Effector memory CD4-positive, alpha-beta T cell (primary cell): ENCODE results near the gene PASD1.

ENCODE experiments used
- DNase-seq, 3 donors: peaks; one replicate each; pipeline ENCODE4 v3.0.0-alpha.2; 2020
- H3K27ac ChIP-seq: 2 replicates; pipeline ENCODE4 v1.7.0; 2013; ENCODE audit warnings: mild to moderate bottlenecking, low read length, moderate library complexity; ENCODE audit not compliant: insufficient read depth, poor library complexity, severe bottlenecking
- H3K27me3 ChIP-seq: replicated peaks from 2 replicates; pipeline ENCODE4 v1.7.0; 2013; ENCODE audit warnings: mild to moderate bottlenecking, low read length; ENCODE audit not compliant: insufficient read depth, control insufficient read depth, poor library complexity, severe bottlenecking
- H3K36me3 ChIP-seq: 2 replicates; pipeline ENCODE4 v1.7.0; 2013; ENCODE audit warnings: mild to moderate bottlenecking, low read length, moderate library complexity; ENCODE audit not compliant: control insufficient read depth, insufficient read depth
- H3K4me1 ChIP-seq: 2 replicates; pipeline ENCODE4 v1.7.0; 2013; ENCODE audit warnings: low read length, mild to moderate bottlenecking; ENCODE audit not compliant: control insufficient read depth, insufficient read depth, poor library complexity, severe bottlenecking
- H3K4me3 ChIP-seq: 2 replicates; pipeline ENCODE4 v1.7.0; 2013; ENCODE audit warnings: low read length, low read depth, mild to moderate bottlenecking; ENCODE audit not compliant: insufficient read depth, poor library complexity, severe bottlenecking
- H3K9me3 ChIP-seq: 2 replicates; pipeline ENCODE4 v1.7.0; 2013; ENCODE audit warnings: mild to moderate bottlenecking, low read length, moderate library complexity; ENCODE audit not compliant: control insufficient read depth
- total RNA-seq, 3 donors: gene quantifications; one replicate each; lab custom pipeline; 2026; lab: John Stamatoyannopoulos, UW

Gene PASD1, protein sequence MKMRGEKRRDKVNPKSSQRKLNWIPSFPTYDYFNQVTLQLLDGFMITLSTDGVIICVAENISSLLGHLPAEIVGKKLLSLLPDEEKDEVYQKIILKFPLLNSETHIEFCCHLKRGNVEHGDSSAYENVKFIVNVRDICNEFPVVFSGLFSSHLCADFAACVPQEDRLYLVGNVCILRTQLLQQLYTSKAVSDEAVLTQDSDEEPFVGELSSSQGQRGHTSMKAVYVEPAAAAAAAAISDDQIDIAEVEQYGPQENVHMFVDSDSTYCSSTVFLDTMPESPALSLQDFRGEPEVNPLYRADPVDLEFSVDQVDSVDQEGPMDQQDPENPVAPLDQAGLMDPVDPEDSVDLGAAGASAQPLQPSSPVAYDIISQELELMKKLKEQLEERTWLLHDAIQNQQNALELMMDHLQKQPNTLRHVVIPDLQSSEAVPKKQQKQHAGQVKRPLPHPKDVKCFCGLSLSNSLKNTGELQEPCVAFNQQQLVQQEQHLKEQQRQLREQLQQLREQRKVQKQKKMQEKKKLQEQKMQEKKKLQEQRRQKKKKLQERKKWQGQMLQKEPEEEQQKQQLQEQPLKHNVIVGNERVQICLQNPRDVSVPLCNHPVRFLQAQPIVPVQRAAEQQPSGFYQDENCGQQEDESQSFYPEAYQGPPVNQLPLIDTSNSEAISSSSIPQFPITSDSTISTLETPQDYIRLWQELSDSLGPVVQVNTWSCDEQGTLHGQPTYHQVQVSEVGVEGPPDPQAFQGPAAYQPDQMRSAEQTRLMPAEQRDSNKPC
- total RNA-seq = 0 reads per million in 3 donors

DNA sequence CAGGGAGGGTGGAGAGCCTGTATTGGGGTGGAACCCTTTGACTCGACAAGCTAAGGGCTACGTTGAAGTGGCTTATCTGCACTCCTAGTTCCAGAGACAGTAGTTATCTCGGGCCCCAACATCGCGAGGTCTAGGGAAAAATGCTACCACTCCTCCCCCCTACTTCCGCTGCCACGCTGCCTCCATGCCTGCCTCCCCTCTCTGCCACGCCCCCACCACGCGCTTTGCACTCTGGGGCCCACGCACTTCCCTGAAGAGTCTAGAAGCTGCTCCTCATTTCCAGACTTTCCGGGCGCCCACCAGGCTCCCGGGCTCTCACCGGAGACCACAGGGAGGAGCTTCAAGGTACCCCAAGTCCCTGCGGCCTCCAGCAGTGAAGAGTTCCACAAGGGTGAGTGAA lies at the start of gene PASD1:
Gene PASD1, plus strand, starts transcription at position 227 of the 400 bp plus-strand sequence. CDS start 37,879 bp downstream, outside the sequence.
- Histone ChIP-seq H3K4me1 (no peaks in the 10 kb centered on the region), H3K27me3 (no peaks in the 10 kb centered on the region), H3K9me3 (no peaks in the 10 kb centered on the region), H3K36me3 (no peaks in the 10 kb centered on the region), H3K4me3 (no peak within 1 kb of the TSS), H3K27ac (no peak within 1 kb of the TSS)
- DNase-seq = no peak

- Histone ChIP-seq H3K36me3 (no peaks in the 10 kb centered on the region), H3K27ac (no peak overlapping the region), H3K4me1 (no peaks in the 10 kb centered on the region), H3K27me3 (no peaks in the 10 kb centered on the region), H3K9me3 (no peaks in the 10 kb centered on the region), H3K4me3 (no peak overlapping the region)
- DNase-seq = no peak
These were observed 48.2 kb upstream of the PASD1 start for GRCh38 chrX:151515237-151515636.

GRCh38 chrX:151516538-151517187 lies 46.8 kb upstream of the PASD1 start:
- Histone ChIP-seq H3K9me3 (no peaks in the 10 kb centered on the region), H3K36me3 (no peaks in the 10 kb centered on the region), H3K27ac (no peak overlapping the region), H3K4me3 (no peak overlapping the region), H3K4me1 (no peaks in the 10 kb centered on the region), H3K27me3 (no peaks in the 10 kb centered on the region)
- DNase-seq = no peak

DNA sequence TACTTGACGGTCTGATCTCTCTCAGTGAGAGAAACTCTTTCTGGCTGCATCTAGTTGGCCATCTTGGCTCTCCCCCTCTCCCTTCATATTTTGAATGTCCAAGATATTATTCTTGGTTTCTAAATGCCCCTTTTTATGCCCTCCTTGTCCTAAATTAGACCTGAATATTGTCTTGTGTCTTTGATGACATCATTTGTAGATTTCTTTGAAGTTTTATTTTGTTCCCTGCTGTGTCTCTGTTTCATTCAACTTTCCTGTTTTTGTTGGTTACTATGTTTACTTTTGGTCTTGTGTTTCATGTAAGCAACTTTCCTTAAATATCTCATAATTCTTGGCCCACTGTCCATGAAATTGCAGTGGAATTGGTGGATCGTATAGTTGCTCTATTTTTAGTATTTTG lies 46.1 kb upstream of the PASD1 start:
- no peak for DNase-seq
- H3K4me3 ChIP-seq = no peak overlapping the region
- no peaks in the 10 kb centered on the region for H3K27me3 ChIP-seq
- H3K36me3 ChIP-seq = no peaks in the 10 kb centered on the region
- no peaks in the 10 kb centered on the region for H3K9me3 ChIP-seq
- H3K4me1 ChIP-seq = no peaks in the 10 kb centered on the region
- H3K27ac ChIP-seq = no peak overlapping the region

- no peak for DNase-seq
- no peaks in the 10 kb centered on the region for H3K36me3 ChIP-seq
- H3K4me3 ChIP-seq = no peak overlapping the region
- no peaks in the 10 kb centered on the region for H3K4me1 ChIP-seq
- H3K9me3 ChIP-seq = no peaks in the 10 kb centered on the region
- H3K27ac ChIP-seq = no peak overlapping the region
- H3K27me3 ChIP-seq = no peaks in the 10 kb centered on the region
These were observed 40.1 kb upstream of the PASD1 start for GRCh38 chrX:151523351-151523750.

DNA sequence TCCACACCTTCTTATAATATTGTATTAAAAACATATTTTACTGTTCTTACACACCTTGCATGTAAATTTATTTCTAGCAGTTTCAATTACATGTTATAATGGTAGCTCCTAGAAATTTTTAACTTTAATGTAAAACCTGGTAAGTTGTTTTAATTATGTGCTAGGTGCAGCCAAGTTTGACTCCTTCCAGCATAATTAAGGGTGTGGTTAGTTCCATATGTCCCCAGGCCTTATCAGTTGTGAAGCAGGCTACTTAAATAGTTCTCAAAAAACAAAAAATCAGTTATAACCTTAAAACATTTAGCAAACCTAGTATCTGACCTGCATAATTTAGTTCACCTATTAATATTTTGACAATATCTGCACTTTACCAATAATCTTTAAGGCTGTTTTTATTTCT lies 26.9 kb upstream of the PASD1 start:
- H3K4me3 ChIP-seq = no peak overlapping the region
- no peak for DNase-seq
- H3K4me1 ChIP-seq = no peaks in the 10 kb centered on the region
- no peaks in the 10 kb centered on the region for H3K36me3 ChIP-seq
- H3K27me3 ChIP-seq = no peaks in the 10 kb centered on the region
- H3K9me3 ChIP-seq = no peaks in the 10 kb centered on the region
- H3K27ac ChIP-seq = no peak overlapping the region

DNA sequence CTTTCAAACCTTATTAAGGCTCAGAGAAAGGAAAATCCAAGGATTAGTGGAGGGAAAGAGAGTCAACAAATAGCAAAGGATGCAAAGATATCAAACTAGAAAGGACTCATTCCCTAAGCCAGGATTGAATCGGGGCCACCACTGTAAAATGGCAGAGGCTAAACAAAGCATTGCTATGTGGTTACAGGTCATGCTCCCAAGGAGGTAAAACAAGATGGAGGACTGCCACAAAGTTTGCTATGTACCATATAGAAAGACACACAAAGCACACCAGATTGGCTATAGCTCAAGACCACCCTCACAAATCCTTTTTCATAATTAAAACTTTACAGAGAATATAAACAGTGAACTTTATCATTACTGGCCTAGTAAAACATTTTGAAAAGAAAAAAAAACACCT lies 25.9 kb upstream of the PASD1 start:
- Histone ChIP-seq H3K27me3 (no peaks in the 10 kb centered on the region), H3K9me3 (no peaks in the 10 kb centered on the region), H3K4me3 (no peak overlapping the region), H3K36me3 (no peaks in the 10 kb centered on the region), H3K4me1 (no peaks in the 10 kb centered on the region), H3K27ac (no peak overlapping the region)
- DNase-seq = no peak

- H3K27me3 ChIP-seq = no peaks in the 10 kb centered on the region
- no peak overlapping the region for H3K4me3 ChIP-seq
- no peaks in the 10 kb centered on the region for H3K9me3 ChIP-seq
- no peak overlapping the region for H3K27ac ChIP-seq
- no peak for DNase-seq
- H3K4me1 ChIP-seq = no peaks in the 10 kb centered on the region
- no peaks in the 10 kb centered on the region for H3K36me3 ChIP-seq
These were observed 25.0 kb upstream of the PASD1 start for GRCh38 chrX:151538190-151539122.

- no peak overlapping the region for H3K4me3 ChIP-seq
- DNase-seq = no peak
- no peaks in the 10 kb centered on the region for H3K27me3 ChIP-seq
- H3K36me3 ChIP-seq = no peaks in the 10 kb centered on the region
- no peaks in the 10 kb centered on the region for H3K4me1 ChIP-seq
- no peak overlapping the region for H3K27ac ChIP-seq
- H3K9me3 ChIP-seq = no peaks in the 10 kb centered on the region
These were observed 19.8 kb upstream of the PASD1 start for GRCh38 chrX:151543706-151544105.
